SJCRH30 (cell line): Measurements from ENCODE around the gene TENT4B. TPM values are rescaled to one million over a fixed set of nuclear protein-coding genes. Genes with fewer than 3 reads are reported as not detected.

Experiments
- DNase-seq, 2 experiments: peaks; one replicate each; pipeline ENCODE4 v3.0.0-alpha.2; 2015 to 2020
- H3K27ac ChIP-seq: fragments of 250-450 bp; sonication (Bioruptor Pico); 2 replicates; pipeline ENCODE4 v1.5.1; 2020; ENCODE audit warnings: mild to moderate bottlenecking, moderate library complexity
- H3K27me3 ChIP-seq: fragments of 250-450 bp; sonication (Bioruptor Pico); 2 replicates; pipeline ENCODE4 v1.5.1; 2020; ENCODE audit warnings: mild to moderate bottlenecking, moderate library complexity
- H3K36me3 ChIP-seq: fragments of 250-450 bp; sonication (Bioruptor Pico); 2 replicates; pipeline ENCODE4 v1.5.1; 2020; ENCODE audit warnings: mild to moderate bottlenecking, moderate library complexity
- H3K4me1 ChIP-seq: fragments of 250-450 bp; sonication (Bioruptor Pico); 2 replicates; pipeline ENCODE4 v1.5.1; 2020; ENCODE audit warnings: mild to moderate bottlenecking, moderate library complexity
- H3K4me3 ChIP-seq: fragments of 250-450 bp; sonication (Bioruptor Pico); 2 replicates; pipeline ENCODE4 v1.5.1; 2020; ENCODE audit warnings: mild to moderate bottlenecking, moderate library complexity
- H3K9me3 ChIP-seq: fragments of 250-450 bp; sonication (Bioruptor Pico); replicated peaks from 2 replicates; pipeline ENCODE4 v1.5.1; 2020; ENCODE audit warnings: mild to moderate bottlenecking, moderate library complexity
- total RNA-seq: library from RNA; depleted of rRNA; stranded (reverse); fragments of >200 nt; shearing (Covaris generic); gene quantifications from 2 replicates; pipeline ENCODE4 v1.2.3, GENCODE V29; 2014; rRNA removed

TENT4B gene
- total RNA-seq, 1 experiment from 2014 or later = 12.4 TPM

DNA sequence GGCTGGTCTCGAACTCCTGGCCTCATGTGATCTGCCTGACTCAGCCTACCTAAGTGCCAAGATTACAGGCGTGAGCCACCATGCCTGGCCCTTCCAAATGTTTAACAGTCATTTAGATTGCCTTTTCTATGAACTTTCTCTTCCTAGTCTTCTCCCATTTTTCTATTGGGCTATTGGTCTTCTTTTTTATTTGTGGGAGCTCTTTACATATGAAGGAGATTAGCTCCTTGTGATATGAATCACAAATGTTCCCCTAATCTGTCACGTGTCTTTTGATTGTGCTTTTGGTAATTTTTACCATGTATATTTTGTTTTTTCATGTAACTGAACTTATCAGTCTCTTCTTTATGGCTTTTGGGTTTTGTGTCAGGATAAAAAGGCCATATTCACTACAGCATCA lies 125.1 kb downstream of the TENT4B start:
- no peak for DNase-seq
- peaks cover 4% of the 10 kb centered on the region for H3K9me3 ChIP-seq
- no peak overlapping the region for H3K27ac ChIP-seq
- no peak overlapping the region for H3K4me3 ChIP-seq
- H3K27me3 ChIP-seq = no peaks in the 10 kb centered on the region
- H3K36me3 ChIP-seq = no peaks in the 10 kb centered on the region; the same call in 1 of the 2 replicates
- no peaks in the 10 kb centered on the region for H3K4me1 ChIP-seq

DNA sequence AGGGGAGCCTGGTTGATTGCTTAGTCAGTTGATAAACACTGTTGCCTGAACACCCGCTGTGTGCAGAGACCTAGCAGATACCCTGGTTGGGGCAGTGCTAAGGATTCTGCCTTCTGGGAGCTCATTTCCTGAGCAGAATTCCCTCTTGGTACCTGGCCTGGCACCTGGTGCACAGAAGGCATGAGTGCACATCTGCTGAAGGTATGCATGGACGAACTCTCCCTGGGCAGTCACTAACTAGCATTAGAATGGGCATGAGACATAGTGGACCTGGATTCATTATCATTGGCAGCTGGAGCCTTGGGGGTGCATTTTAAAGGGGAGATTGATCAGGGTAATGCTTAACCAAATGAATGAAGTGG lies 126.4 kb downstream of the TENT4B start:
- H3K4me3 ChIP-seq = no peak overlapping the region
- no peaks in the 10 kb centered on the region for H3K4me1 ChIP-seq
- no peak for DNase-seq
- no peaks in the 10 kb centered on the region; the same call in 1 of the 2 replicates for H3K36me3 ChIP-seq
- H3K27ac ChIP-seq = no peak overlapping the region
- H3K27me3 ChIP-seq = no peaks in the 10 kb centered on the region
- peaks cover 4% of the 10 kb centered on the region for H3K9me3 ChIP-seq

DNA sequence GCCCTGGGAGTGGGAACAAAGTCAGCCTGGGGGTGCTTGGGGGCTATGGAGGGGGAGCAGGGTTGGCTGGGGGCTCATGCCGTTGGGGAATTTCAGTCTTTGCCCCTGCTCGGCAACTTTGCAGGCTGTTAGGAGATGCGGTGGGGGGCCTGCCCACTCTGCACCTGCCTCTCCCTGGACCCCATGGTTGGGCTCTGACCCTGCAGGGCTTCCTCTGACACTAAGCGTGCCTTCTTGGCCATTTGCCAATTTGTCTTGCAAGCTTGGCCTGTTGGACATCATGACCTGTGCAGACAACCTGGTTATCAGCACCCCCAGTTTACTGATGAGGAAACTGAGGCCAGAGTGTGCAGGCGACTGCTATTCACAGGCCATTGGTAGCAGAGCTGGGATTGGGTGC lies 127.8 kb downstream of the TENT4B start:
- Histone ChIP-seq H3K4me3 (no peak overlapping the region), H3K4me1 (no peaks in the 10 kb centered on the region), H3K27ac (no peak overlapping the region), H3K9me3 (peaks cover 4% of the 10 kb centered on the region), H3K36me3 (no peaks in the 10 kb centered on the region; the same call in 1 of the 2 replicates), H3K27me3 (no peaks in the 10 kb centered on the region)
- DNase-seq = no peak

Other genes with a start within 250 kb of the TENT4B start
- 22.1 and 22.3 TPM in 2 replicates for gene CNEP1R1, start 128.1 kb upstream of the TENT4B start, total RNA-seq
- 23.1 and 23.4 TPM in 2 replicates for gene HEATR3, start 87.3 kb upstream of the TENT4B start, total RNA-seq
- 26.2 and 27.1 TPM in 2 replicates for gene ADCY7, start 113.2 kb downstream of the TENT4B start, total RNA-seq
- gene BRD7, start 215.7 kb downstream of the TENT4B start, total RNA-seq = 81.6 and 86.8 TPM in 2 replicates